Neutrophil (primary cell): ENCODE results near the gene USH2A.

Experiments
- H3K27ac ChIP-seq: fragments of 200-600 bp; sonication (generic); 2 replicates; pipeline ENCODE4 v1.5.1; 2016; ENCODE audit warnings: mild to moderate bottlenecking, moderate library complexity
- H3K27me3 ChIP-seq: fragments of 200-600 bp; sonication (generic); 2 replicates; pipeline ENCODE4 v1.6.0; 2016; ENCODE audit warnings: mild to moderate bottlenecking
- H3K36me3 ChIP-seq: fragments of 200-600 bp; sonication (generic); 2 replicates; pipeline ENCODE4 v1.5.1; 2017
- H3K4me1 ChIP-seq, 2 experiments: fragments of 200-600 bp in 1 of 2; sonication (generic) in 1 of 2; 1 replicate in 1 of 2; 2 replicates in 1 of 2; pipeline versions ENCODE4 v1.5.1 to v1.6.1; 2013 to 2016; ENCODE audit warnings: low read depth in 1 of 2, low read length in 1 of 2, mild to moderate bottlenecking in 1 of 2, moderate library complexity in 1 of 2; ENCODE audit not compliant: control insufficient read depth in 1 of 2, insufficient read depth in 1 of 2
- H3K4me3 ChIP-seq, 2 experiments: fragments of 200-600 bp in 1 of 2; sonication (generic) in 1 of 2; 1 replicate in 1 of 2; 2 replicates in 1 of 2; pipeline ENCODE4 v1.5.1; 2013 to 2016; ENCODE audit warnings: low read depth in 1 of 2, low read length in 1 of 2, mild to moderate bottlenecking in 1 of 2, moderate library complexity in 1 of 2
- H3K9me3 ChIP-seq: fragments of 200-600 bp; sonication (generic); 2 replicates; pipeline ENCODE4 v1.5.1; 2016
- CTCF ChIP-seq: fragments of 200-600 bp; sonication (generic); IDR thresholded peaks from 2 replicates; pipeline ENCODE4 v1.5.1; 2016; ENCODE audit warnings: antibody characterized with exemption

The USH2A gene

DNA sequence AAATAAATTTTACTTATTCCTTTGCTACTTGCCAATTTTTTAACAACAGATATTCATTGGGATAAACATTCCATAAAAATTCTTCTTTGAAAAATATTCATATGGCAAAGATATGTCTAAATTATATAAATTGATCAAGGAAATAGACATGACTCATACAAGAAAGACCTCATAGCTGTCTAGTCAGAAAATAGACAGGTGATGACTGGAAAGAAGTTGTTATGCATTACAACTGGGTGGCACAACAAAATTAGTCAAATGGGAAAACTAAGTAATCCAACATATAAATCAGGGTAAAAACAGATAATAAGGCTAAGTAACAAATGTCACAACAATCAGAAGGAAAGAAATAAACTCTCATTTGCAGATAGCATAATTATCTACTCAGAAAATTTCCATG lies 92.0 kb downstream of the USH2A start:
- no peaks in the 10 kb centered on the region for H3K36me3 ChIP-seq
- H3K27ac ChIP-seq, result no peak overlapping the region
- no peak for TF ChIP-seq CTCF
- no peaks in the 10 kb centered on the region for H3K9me3 ChIP-seq
- H3K4me3 ChIP-seq, result no peak overlapping the region
- no peaks in the 10 kb centered on the region for H3K4me1 ChIP-seq
- no peaks in the 10 kb centered on the region for H3K27me3 ChIP-seq

DNA sequence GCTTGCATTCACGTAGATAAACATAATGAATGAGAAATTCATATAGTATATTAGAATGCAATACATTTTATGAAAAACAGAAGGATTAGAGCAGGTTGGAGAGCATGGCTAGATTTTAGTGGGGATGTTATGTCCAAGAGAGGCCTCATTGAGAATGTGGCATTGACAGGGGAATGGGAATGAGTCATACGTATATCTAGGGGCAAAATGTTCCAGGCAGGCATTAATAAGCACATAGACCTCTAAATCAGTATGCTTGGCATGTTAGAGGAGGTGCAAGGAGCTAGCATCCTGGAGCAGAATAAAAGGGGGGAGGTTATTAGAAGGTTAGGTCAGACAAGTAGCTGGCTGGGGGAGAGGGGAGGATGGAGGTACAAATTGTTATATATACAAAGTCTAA lies 93.0 kb downstream of the USH2A start:
- Histone ChIP-seq H3K4me1 (no peaks in the 10 kb centered on the region), H3K36me3 (no peaks in the 10 kb centered on the region), H3K27ac (no peak overlapping the region), H3K27me3 (no peaks in the 10 kb centered on the region), H3K4me3 (no peak overlapping the region), H3K9me3 (no peaks in the 10 kb centered on the region)
- no peak for TF ChIP-seq CTCF

DNA sequence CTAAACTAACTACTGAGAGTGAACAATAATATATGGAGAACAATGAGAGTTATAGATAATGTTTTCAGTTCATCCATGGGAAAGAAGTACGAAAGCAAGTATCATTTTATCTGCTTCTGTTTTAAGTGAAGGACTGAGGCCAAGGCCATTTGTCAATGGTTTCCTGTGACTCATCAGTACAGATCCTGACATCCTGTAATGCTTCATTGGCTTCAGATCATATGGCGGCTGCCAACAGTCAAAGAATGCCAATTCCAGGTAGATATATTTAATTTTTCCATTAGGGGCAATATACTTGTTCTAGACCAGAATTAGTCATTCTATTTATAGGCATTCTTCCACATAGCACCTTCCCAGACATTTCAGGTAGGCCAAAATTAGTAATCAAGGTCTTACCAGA lies 97.3 kb downstream of the USH2A start:
- TF ChIP-seq CTCF, result no peak

DNA sequence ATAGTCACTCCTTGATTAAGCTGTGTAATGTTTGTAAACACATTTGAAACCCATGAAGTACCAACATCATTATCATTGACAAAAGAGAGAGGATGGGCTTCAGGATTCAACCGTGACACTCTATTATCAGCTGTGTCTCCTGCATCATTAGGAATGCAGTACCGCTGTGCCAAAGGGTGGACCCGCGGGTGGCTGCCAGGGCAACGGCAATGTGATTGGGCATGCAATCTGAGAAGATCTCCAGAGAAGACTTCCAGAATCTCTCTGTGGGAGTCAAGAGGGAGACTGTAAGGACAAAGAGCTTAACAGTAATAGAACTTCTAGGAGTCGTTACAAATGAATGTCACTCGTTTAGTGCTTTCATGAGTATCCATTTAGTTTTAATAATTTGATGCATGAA lies 97.9 kb downstream of the USH2A start:
- no peaks in the 10 kb centered on the region for H3K9me3 ChIP-seq
- H3K4me1 ChIP-seq, result no peaks in the 10 kb centered on the region
- H3K4me3 ChIP-seq, result no peak overlapping the region
- no peaks in the 10 kb centered on the region for H3K27me3 ChIP-seq
- H3K36me3 ChIP-seq, result no peaks in the 10 kb centered on the region
- TF ChIP-seq CTCF, result no peak
- no peak overlapping the region for H3K27ac ChIP-seq

More for the DNA sequence above, 97.3 kb downstream of the USH2A start:
- Histone ChIP-seq H3K9me3 (no peaks in the 10 kb centered on the region), H3K27me3 (no peaks in the 10 kb centered on the region), H3K27ac (no peak overlapping the region), H3K36me3 (no peaks in the 10 kb centered on the region), H3K4me1 (no peaks in the 10 kb centered on the region), H3K4me3 (no peak overlapping the region)

GRCh38 chr1:216323344-216323743 lies 99.9 kb downstream of the USH2A start:
- Histone ChIP-seq H3K36me3 (no peaks in the 10 kb centered on the region), H3K27ac (no peak overlapping the region), H3K9me3 (no peaks in the 10 kb centered on the region), H3K27me3 (no peaks in the 10 kb centered on the region), H3K4me1 (no peaks in the 10 kb centered on the region), H3K4me3 (no peak overlapping the region)
- TF ChIP-seq CTCF, result no peak
